ENCODE measurements around the gene GNAI1. TPM values are rescaled to one million over a fixed set of nuclear protein-coding genes. Genes with fewer than 3 reads are reported as not detected.

GNAI1 gene
- total RNA-seq, 1 experiment from 2014 or later = not detected

DNA sequence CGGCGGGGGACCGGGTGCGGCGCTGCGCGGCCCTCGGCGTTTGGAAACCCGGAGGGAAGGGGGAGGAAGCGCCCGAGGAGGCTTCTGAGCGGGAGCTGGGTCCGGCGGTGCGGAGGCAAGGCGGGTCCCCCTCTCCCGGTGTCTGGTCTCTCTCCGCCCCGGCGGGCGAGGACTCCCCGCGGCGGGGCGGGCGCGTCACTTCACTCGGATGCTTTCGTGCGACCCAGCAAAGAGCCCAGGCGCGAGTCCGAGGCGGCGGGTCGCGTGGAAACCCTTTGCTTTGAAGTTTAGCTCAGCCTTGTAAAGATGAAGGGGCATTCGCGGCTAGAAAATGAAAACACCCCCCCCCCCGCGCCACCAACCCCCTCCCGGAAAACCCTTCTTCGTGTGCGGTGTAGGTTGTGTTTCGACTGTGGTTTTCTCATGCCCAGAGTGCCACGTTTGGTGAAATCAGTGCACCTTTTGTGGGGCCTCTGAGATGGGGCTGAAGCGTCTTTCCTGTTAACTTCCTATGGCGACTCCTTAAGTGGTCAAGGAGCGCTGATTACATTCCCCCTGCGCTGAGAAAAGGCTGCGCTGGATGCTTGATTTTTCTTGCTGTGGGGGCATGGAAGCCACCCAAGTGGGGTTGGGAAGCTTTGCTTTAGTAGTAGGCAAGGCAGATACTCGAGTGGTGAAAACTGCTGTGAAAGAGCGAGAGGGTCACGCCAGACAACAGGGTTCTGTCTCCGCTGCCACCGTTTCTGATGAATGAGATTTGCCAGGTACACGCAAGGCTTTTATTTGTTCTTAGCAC, 876 bp downstream of the GNAI1 start:
- no peak overlapping the region for H2AFZ ChIP-seq (ENCODE audit: low read length)
- no peak for DNase-seq
- H3K27ac ChIP-seq (ENCODE audit: low read length) = no peak overlapping the region
- no peak overlapping the region for H3K4me3 ChIP-seq (ENCODE audit: low read length)
- no peaks in the 10 kb centered on the region for H3K4me1 ChIP-seq (ENCODE audit: low read length)
- peaks cover 7% of the 10 kb centered on the region for H3K9me3 ChIP-seq (ENCODE audit: low read length)
- no peaks in the 10 kb centered on the region for H3K27me3 ChIP-seq (ENCODE audit: low read length)
- no peak overlapping the region for H3K9ac ChIP-seq (ENCODE audit: low read length)
- no peak overlapping the region for H3K4me2 ChIP-seq (ENCODE audit: low read depth, low read length, poor library complexity, severe bottlenecking)
- H3K36me3 ChIP-seq (ENCODE audit: insufficient read depth, low read length) = no peaks in the 10 kb centered on the region
- H3K79me2 ChIP-seq (ENCODE audit: low read length) = no peaks in the 10 kb centered on the region
- no peaks in the 10 kb centered on the region for H3K9me2 ChIP-seq (replicated peaks; ENCODE audit: insufficient read depth, low read length)
- no peaks in the 10 kb centered on the region for H4K20me1 ChIP-seq (ENCODE audit: insufficient read depth, low read depth, low read length)

GRCh38 chr7:80136261-80137055, 1.8 kb downstream of the GNAI1 start:
- H3K4me1 ChIP-seq (ENCODE audit: low read length) = no peaks in the 10 kb centered on the region
- no peak overlapping the region for H3K9ac ChIP-seq (ENCODE audit: low read length)
- no peaks in the 10 kb centered on the region for H3K27me3 ChIP-seq (ENCODE audit: low read length)
- no peak for DNase-seq
- no peak overlapping the region for H2AFZ ChIP-seq (ENCODE audit: low read length)
- H3K4me3 ChIP-seq (ENCODE audit: low read length) = no peak overlapping the region
- no peaks in the 10 kb centered on the region for H3K36me3 ChIP-seq (ENCODE audit: insufficient read depth, low read length)
- H4K20me1 ChIP-seq (ENCODE audit: insufficient read depth, low read depth, low read length) = no peaks in the 10 kb centered on the region
- no peaks in the 10 kb centered on the region for H3K79me2 ChIP-seq (ENCODE audit: low read length)
- H3K9me2 ChIP-seq (replicated peaks; ENCODE audit: insufficient read depth, low read length) = no peaks in the 10 kb centered on the region
- H3K4me2 ChIP-seq (ENCODE audit: low read depth, low read length, poor library complexity, severe bottlenecking) = no peak overlapping the region
- H3K9me3 ChIP-seq (ENCODE audit: low read length) = peaks cover 7% of the 10 kb centered on the region
- no peak overlapping the region for H3K27ac ChIP-seq (ENCODE audit: low read length)

DNA sequence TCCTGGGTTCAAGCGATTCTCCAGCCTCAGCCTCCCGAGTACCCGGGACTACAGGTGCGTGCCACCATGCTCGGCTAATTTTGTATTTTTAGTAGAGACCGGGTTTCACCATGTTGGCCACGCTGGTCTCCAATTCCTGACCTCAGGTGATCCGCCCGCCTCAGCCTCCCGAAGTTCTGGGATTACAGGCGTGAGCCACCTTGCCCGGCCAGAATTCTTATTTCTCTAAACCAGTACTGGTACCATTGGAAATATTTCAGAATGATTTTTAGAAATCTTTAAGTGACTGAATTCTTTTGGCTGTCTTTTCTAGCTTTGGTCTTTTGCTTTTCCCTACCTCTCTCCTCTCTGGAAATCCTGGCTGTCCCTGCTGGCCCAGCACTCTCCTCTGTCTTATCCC, 2.8 kb downstream of the GNAI1 start:
- Histone ChIP-seq H3K4me3 (ENCODE audit: low read length) (no peak overlapping the region), H3K27ac (ENCODE audit: low read length) (no peak overlapping the region), H3K27me3 (ENCODE audit: low read length) (no peaks in the 10 kb centered on the region), H3K36me3 (ENCODE audit: insufficient read depth, low read length) (no peaks in the 10 kb centered on the region), H3K9me3 (ENCODE audit: low read length) (peaks cover 7% of the 10 kb centered on the region), H3K4me2 (ENCODE audit: low read depth, low read length, poor library complexity, severe bottlenecking) (no peak overlapping the region), H4K20me1 (ENCODE audit: insufficient read depth, low read depth, low read length) (no peaks in the 10 kb centered on the region), H3K9ac (ENCODE audit: low read length) (no peak overlapping the region), H3K79me2 (ENCODE audit: low read length) (no peaks in the 10 kb centered on the region), H3K4me1 (ENCODE audit: low read length) (no peaks in the 10 kb centered on the region), H2AFZ (ENCODE audit: low read length) (no peak overlapping the region), H3K9me2 (replicated peaks; ENCODE audit: insufficient read depth, low read length) (no peaks in the 10 kb centered on the region)
- no peak for DNase-seq

DNA sequence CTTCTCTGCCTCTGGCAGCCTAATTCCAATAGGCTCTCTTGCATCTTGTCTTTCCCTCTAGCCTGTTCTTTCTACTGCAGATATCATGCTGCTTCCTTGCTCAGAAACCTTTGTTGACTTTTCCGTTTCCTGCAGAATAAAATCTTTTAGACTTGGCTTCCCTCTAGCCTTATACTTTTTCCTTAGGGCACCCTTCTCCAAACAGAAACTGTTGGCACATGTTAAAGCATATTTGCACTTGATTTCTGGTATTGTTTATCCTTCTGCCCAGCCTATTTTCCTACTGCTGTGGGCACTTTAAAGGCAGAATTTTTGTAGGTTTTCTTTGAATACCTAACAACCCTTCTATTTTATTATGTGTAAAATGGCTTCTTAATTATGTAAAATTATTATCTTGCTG, 4.6 kb downstream of the GNAI1 start:
- no peak overlapping the region for H3K4me3 ChIP-seq (ENCODE audit: low read length)
- H3K9me2 ChIP-seq (replicated peaks; ENCODE audit: insufficient read depth, low read length) = no peaks in the 10 kb centered on the region
- H3K36me3 ChIP-seq (ENCODE audit: insufficient read depth, low read length) = no peaks in the 10 kb centered on the region
- H3K27ac ChIP-seq (ENCODE audit: low read length) = no peak overlapping the region
- no peak overlapping the region for H3K9ac ChIP-seq (ENCODE audit: low read length)
- H3K4me1 ChIP-seq (ENCODE audit: low read length) = no peaks in the 10 kb centered on the region
- DNase-seq = no peak
- H3K9me3 ChIP-seq (ENCODE audit: low read length) = peaks cover 7% of the 10 kb centered on the region
- no peak overlapping the region for H3K4me2 ChIP-seq (ENCODE audit: low read depth, low read length, poor library complexity, severe bottlenecking)
- H2AFZ ChIP-seq (ENCODE audit: low read length) = no peak overlapping the region
- no peaks in the 10 kb centered on the region for H3K27me3 ChIP-seq (ENCODE audit: low read length)
- H3K79me2 ChIP-seq (ENCODE audit: low read length) = no peaks in the 10 kb centered on the region
- H4K20me1 ChIP-seq (ENCODE audit: insufficient read depth, low read depth, low read length) = no peaks in the 10 kb centered on the region

- no peaks in the 10 kb centered on the region for H3K27me3 ChIP-seq (ENCODE audit: low read length)
- H3K9me2 ChIP-seq (replicated peaks; ENCODE audit: insufficient read depth, low read length) = no peaks in the 10 kb centered on the region
- H4K20me1 ChIP-seq (ENCODE audit: insufficient read depth, low read depth, low read length) = no peaks in the 10 kb centered on the region
- H3K4me3 ChIP-seq (ENCODE audit: low read length) = no peak overlapping the region
- H3K9ac ChIP-seq (ENCODE audit: low read length) = no peak overlapping the region
- H3K4me1 ChIP-seq (ENCODE audit: low read length) = no peaks in the 10 kb centered on the region
- H3K9me3 ChIP-seq (ENCODE audit: low read length) = peaks cover 7% of the 10 kb centered on the region
- H3K4me2 ChIP-seq (ENCODE audit: low read depth, low read length, poor library complexity, severe bottlenecking) = no peak overlapping the region
- H2AFZ ChIP-seq (ENCODE audit: low read length) = no peak overlapping the region
- no peak for DNase-seq
- no peaks in the 10 kb centered on the region for H3K36me3 ChIP-seq (ENCODE audit: insufficient read depth, low read length)
- H3K79me2 ChIP-seq (ENCODE audit: low read length) = no peaks in the 10 kb centered on the region
- no peak overlapping the region for H3K27ac ChIP-seq (ENCODE audit: low read length)
These were observed 5.8 kb downstream of the GNAI1 start for GRCh38 chr7:80140388-80140787.

GRCh38 chr7:80141376-80141775, 6.7 kb downstream of the GNAI1 start:
- Histone ChIP-seq H2AFZ (ENCODE audit: low read length) (no peak overlapping the region), H3K36me3 (ENCODE audit: insufficient read depth, low read length) (no peaks in the 10 kb centered on the region), H3K4me1 (ENCODE audit: low read length) (no peaks in the 10 kb centered on the region), H3K27ac (ENCODE audit: low read length) (no peak overlapping the region), H3K4me2 (ENCODE audit: low read depth, low read length, poor library complexity, severe bottlenecking) (no peak overlapping the region), H3K27me3 (ENCODE audit: low read length) (no peaks in the 10 kb centered on the region), H3K4me3 (ENCODE audit: low read length) (no peak overlapping the region), H3K9me2 (replicated peaks; ENCODE audit: insufficient read depth, low read length) (no peaks in the 10 kb centered on the region), H3K9ac (ENCODE audit: low read length) (no peak overlapping the region), H4K20me1 (ENCODE audit: insufficient read depth, low read depth, low read length) (no peaks in the 10 kb centered on the region), H3K79me2 (ENCODE audit: low read length) (no peaks in the 10 kb centered on the region), H3K9me3 (ENCODE audit: low read length) (peaks cover 7% of the 10 kb centered on the region)
- no peak for DNase-seq

GRCh38 chr7:80142853-80143580, 8.4 kb downstream of the GNAI1 start:
- DNase-seq = no peak
- no peaks in the 10 kb centered on the region for H3K27me3 ChIP-seq (ENCODE audit: low read length)
- H3K4me2 ChIP-seq (ENCODE audit: low read depth, low read length, poor library complexity, severe bottlenecking) = no peak overlapping the region
- H3K27ac ChIP-seq (ENCODE audit: low read length) = no peak overlapping the region
- no peaks in the 10 kb centered on the region for H4K20me1 ChIP-seq (ENCODE audit: insufficient read depth, low read depth, low read length)
- H3K4me3 ChIP-seq (ENCODE audit: low read length) = no peak overlapping the region
- H3K4me1 ChIP-seq (ENCODE audit: low read length) = no peaks in the 10 kb centered on the region
- no peaks in the 10 kb centered on the region for H3K36me3 ChIP-seq (ENCODE audit: insufficient read depth, low read length)
- H2AFZ ChIP-seq (ENCODE audit: low read length) = no peak overlapping the region
- peaks cover 10% of the 10 kb centered on the region for H3K9me3 ChIP-seq (ENCODE audit: low read length)
- H3K9me2 ChIP-seq (replicated peaks; ENCODE audit: insufficient read depth, low read length) = 0 out of 2 replicates have a peak, but pooled peaks cover 3% of the 10 kb centered on the region
- no peaks in the 10 kb centered on the region for H3K79me2 ChIP-seq (ENCODE audit: low read length)
- H3K9ac ChIP-seq (ENCODE audit: low read length) = no peak overlapping the region

Measured in Karpas-422 (cell line).